LNCAP (cell line): ENCODE data around the gene ZBTB20.

Source experiments
- CTCF ChIP-seq: fragments of 450-650 bp; IDR thresholded peaks from 2 replicates; pipeline ENCODE4 v1.5.1; 2017; ENCODE audit warnings: mild to moderate bottlenecking

ZBTB20 gene

DNA sequence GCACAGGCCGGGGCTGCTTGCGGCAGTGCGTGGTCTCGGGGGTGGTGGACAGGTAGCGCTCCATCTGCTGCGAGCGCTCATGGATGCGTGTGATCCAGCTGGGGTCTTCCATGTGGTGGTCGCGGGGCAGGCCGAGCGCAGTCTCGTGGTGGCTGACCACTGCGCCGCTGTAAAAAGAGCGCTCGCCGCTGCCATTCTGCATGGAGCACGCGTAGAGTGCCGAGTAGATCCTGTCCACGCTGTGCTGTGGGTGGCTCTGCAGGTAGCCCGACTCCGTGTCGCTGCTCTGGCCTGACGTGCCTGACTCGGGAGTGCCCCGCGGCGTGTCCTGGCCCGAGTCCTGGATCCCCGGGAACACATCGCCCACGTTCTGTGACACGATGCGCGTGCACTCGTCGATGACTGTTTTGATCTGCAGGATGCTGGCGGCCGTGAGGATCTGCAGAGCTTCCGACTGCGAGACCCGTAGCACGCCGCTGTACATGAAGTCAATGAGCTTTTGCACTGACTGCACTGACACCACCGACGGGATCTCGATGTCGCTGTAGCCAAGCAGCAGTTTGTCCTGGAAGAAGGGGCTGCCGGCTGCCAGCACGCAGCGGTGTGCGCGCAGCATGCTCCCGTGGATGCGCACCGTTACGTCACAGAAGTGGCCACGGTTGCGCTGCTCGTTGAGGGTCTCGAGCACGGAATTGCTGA lies 795.8 kb downstream of the ZBTB20 start:
- no peak for TF ChIP-seq CTCF

- TF ChIP-seq CTCF, result no peak
Observed at GRCh38 chr3:114350690-114351089, 796.4 kb downstream of the ZBTB20 start.

DNA sequence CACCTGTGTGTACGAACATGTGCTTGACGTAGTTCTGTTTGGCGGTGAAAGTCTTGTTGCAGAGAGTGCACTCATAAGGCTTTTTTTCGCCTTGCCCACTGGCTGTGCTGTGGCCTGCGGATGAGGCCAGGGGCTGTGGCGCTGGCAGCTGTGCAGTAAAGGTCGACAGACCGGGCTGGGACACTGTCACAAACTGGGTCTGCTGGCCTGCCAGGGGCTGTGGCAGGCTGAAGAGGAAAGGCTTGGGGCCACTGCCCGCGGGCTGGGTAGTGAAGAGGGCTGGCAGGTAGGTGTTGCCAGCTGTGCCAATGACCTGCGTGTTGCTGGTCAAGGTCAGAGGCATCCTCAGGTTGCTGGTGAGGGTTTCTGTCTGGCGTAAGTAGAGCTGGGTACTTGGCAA lies 796.8 kb downstream of the ZBTB20 start:
- no peak for TF ChIP-seq CTCF

DNA sequence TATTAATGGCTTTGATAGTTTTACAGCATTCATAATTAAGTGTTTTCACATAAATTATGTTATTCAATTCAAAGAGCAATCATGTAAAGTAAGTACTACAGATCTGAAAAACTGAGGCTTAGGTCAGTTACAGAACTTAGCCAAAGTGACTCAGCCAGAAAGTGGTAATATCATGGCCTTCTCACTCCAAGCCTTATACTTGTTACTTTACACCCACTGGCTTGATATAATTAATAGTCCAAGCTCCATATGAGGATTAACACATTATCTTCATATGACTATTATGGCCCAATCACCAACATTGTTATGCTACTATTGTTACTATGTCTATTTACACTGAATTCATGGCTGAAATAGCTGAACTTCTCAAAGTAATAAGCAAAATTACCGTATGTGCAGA lies 802.6 kb downstream of the ZBTB20 start:
- no peak for TF ChIP-seq CTCF

GRCh38 chr3:114338651-114339357 lies 808.3 kb downstream of the ZBTB20 start:
- no peak for TF ChIP-seq CTCF

GRCh38 chr3:114336857-114337256 lies 810.2 kb downstream of the ZBTB20 start:
- no peak for TF ChIP-seq CTCF

DNA sequence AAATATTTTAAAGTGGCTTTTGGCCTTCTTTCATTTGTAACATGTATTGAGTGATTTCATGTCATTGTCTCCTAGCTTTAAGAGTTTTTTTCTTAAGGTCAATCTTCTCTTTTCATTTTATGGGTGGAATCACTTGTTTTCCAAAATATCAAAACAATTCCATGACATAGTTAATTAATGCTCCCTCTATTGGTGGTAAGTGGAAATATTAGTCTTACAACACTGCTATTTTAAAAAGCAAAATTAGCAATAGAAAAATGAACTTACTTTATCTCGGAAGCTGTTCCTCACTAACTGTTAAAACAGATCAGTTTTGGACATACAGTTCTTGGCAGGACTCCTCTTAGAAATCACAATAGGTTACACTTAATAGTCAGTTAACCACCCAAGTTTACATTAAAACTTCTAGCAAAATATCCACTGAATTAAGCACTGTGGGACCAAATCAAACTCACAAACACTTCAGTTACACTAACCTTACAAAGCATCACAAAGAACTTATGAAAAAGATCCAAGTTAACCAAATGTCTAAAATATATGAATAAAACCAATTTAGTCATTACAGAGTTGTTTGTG lies 810.9 kb downstream of the ZBTB20 start:
- TF ChIP-seq CTCF, result peak; percentile 74
